Stomach (tissue), 4 donors: ENCODE measurements around the gene USP14.

Experiments used
- CTCF ChIP-seq, 7 experiments: fragments of 450-650 bp in 4 of 7; fragments of 200-600 bp in 3 of 7; sonication (generic) in 3 of 7; IDR thresholded peaks; one replicate each; pipeline ENCODE4 v1.5.1; 2016 to 2019; ENCODE audit warnings: antibody characterized with exemption in 7 of 7, control low read depth in 2 of 7, mild to moderate bottlenecking in 1 of 7
- POLR2A ChIP-seq, 4 donors: fragments of 450-650 bp; IDR thresholded peaks; one replicate each; pipeline ENCODE4 v1.6.1; 2016; ENCODE audit warnings: antibody characterized with exemption in 4 of 4, control low read depth in 2 of 4, mild to moderate bottlenecking in 1 of 4, moderate library complexity in 1 of 4
- POLR2AphosphoS5 ChIP-seq, 3 donors: sonication (generic); formaldehyde crosslinking; IDR thresholded peaks; one replicate each; pipeline ENCODE4 v1.6.1; 2016; ENCODE audit warnings: antibody characterized with exemption in 3 of 3

GRCh38 chr18:212780-213179 lies 54.4 kb downstream of the USP14 start:
- TF ChIP-seq CTCF (IDR thresholded peaks at IDR 0.05), result no peak
- TF ChIP-seq POLR2A (IDR thresholded peaks at IDR 0.05), result no peak
- TF ChIP-seq POLR2AphosphoS5 (IDR thresholded peaks at IDR 0.05), result no peak
